SK-N-SH treated with all-trans-retinoic acid at 6 μM for 48 hours (cell line): ENCODE results near the gene ATOX1.

ENCODE experiments used
- ATAC-seq: fragments of 200-7000 bp; cut with Tn5 transposase; 3 replicates; pipeline ENCODE4 v1.9.1; 2020; ENCODE audit warnings: mild to moderate bottlenecking, moderate library complexity
- ARNTL ChIP-seq: fragments of 450-650 bp; formaldehyde crosslinking; IDR thresholded peaks from 2 replicates; pipeline ENCODE4 v1.5.0; 2020; ENCODE audit warnings: low read depth, mild to moderate bottlenecking, moderate library complexity, borderline replicate concordance
- BACH2 ChIP-seq: fragments of 250-450 bp; sonication (Bioruptor Pico); IDR thresholded peaks from 2 replicates; pipeline ENCODE4 v1.9.0; 2021; ENCODE audit warnings: mild to moderate bottlenecking, borderline replicate concordance
- CSDC2 ChIP-seq: fragments of 250-450 bp; sonication (Bioruptor Pico); IDR thresholded peaks from 2 replicates; pipeline ENCODE4 v1.5.0; 2020; ENCODE audit warnings: mild to moderate bottlenecking, moderate library complexity
- GLIS3 ChIP-seq: fragments of 250-450 bp; sonication (Bioruptor Pico); IDR thresholded peaks from 2 replicates; pipeline ENCODE4 v1.5.0; 2020; ENCODE audit warnings: mild to moderate bottlenecking, moderate library complexity
- ISL1 ChIP-seq: fragments of 250-450 bp; sonication (Bioruptor Pico); IDR thresholded peaks from 2 replicates; pipeline ENCODE4 v2.1.2; 2022; ENCODE audit warnings: mild to moderate bottlenecking, moderate library complexity
- RARB ChIP-seq: fragments of 250-450 bp; sonication (Bioruptor Pico); IDR thresholded peaks from 2 replicates; pipeline ENCODE4 v1.8.0; 2021; ENCODE audit warnings: mild to moderate bottlenecking, moderate library complexity
- TCF4 ChIP-seq: fragments of 250-450 bp; sonication (Bioruptor Pico); IDR thresholded peaks from 2 replicates; pipeline ENCODE4 v1.8.0; 2021; ENCODE audit warnings: mild to moderate bottlenecking, moderate library complexity, borderline replicate concordance
- TOX ChIP-seq: fragments of 250-450 bp; sonication (Bioruptor Pico); IDR thresholded peaks from 2 replicates; pipeline ENCODE4 v1.8.0; 2021; ENCODE audit warnings: mild to moderate bottlenecking, moderate library complexity, borderline replicate concordance
- ZC3H10 ChIP-seq: fragments of 250-450 bp; sonication (Bioruptor Pico); IDR thresholded peaks from 2 replicates; pipeline ENCODE4 v1.5.1; 2021; ENCODE audit warnings: mild to moderate bottlenecking, moderate library complexity
- ZFP3 ChIP-seq: fragments of 250-450 bp; sonication (Bioruptor Pico); IDR thresholded peaks from 2 replicates; pipeline ENCODE4 v1.5.0; 2020; ENCODE audit warnings: mild to moderate bottlenecking, moderate library complexity
- ZFP30 ChIP-seq: fragments of 450-650 bp; formaldehyde crosslinking; IDR thresholded peaks from 2 replicates; pipeline ENCODE4 v1.5.0; 2022; ENCODE audit warnings: mild to moderate bottlenecking, moderate library complexity
- ZNF70 ChIP-seq: fragments of 450-650 bp; formaldehyde crosslinking; IDR thresholded peaks from 2 replicates; pipeline ENCODE4 v1.5.0; 2020; ENCODE audit warnings: mild to moderate bottlenecking, moderate library complexity
- ZNF8 ChIP-seq: fragments of 450-650 bp; formaldehyde crosslinking; IDR thresholded peaks from 2 replicates; pipeline ENCODE4 v1.5.0; 2020; ENCODE audit warnings: mild to moderate bottlenecking, moderate library complexity
- TF ChIP-seq, protein P1 (sequence below): fragments of 250-450 bp; sonication (Bioruptor Pico); IDR thresholded peaks from 2 replicates; pipeline ENCODE4 v1.5.0; 2020; ENCODE audit warnings: mild to moderate bottlenecking, moderate library complexity
- TF ChIP-seq, protein P2 (sequence below): fragments of 250-450 bp; sonication (Bioruptor Pico); IDR thresholded peaks from 2 replicates; pipeline ENCODE4 v1.8.0; 2021; ENCODE audit warnings: low read depth, mild to moderate bottlenecking, moderate library complexity, borderline replicate concordance
- TF ChIP-seq, protein P3 (sequence below): fragments of 250-450 bp; sonication (Bioruptor Pico); IDR thresholded peaks from 2 replicates; pipeline ENCODE4 v1.5.1; 2021; ENCODE audit warnings: mild to moderate bottlenecking, moderate library complexity
- TF ChIP-seq, protein P4 (sequence below): fragments of 250-450 bp; sonication (Bioruptor Pico); IDR thresholded peaks from 2 replicates; pipeline ENCODE4 v1.5.1; 2020; ENCODE audit warnings: low read depth, mild to moderate bottlenecking, moderate library complexity

Gene ATOX1

DNA sequence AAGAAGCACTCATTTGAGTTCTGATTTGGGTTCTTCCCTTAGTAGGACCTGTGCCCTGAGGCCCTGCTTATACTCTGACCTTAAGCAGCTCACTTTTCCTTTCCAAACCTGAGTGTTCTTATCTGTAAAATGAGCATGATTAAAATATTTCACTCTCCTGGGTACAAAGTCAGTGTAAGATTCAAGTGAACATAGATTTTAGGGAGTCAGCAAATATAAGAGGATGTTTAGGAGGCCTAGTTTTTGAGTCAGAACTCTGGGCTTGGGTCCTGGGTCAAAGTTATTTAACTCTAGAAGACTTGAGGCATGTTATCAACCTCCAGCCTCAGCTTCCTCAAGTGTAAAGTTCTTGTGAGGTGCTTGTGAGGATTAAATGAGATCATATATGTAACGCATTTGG lies 63.0 kb downstream of the ATOX1 start:
- TF ChIP-seq TOX (CRISPR knock-in tag) (no peak), RARB (no peak), ZNF8 (CRISPR knock-in tag) (no peak), ARNTL (CRISPR knock-in tag) (no peak), BACH2 (no peak), ZFP30 (CRISPR knock-in tag) (no peak), CSDC2 (CRISPR knock-in tag) (no peak), ZNF70 (CRISPR knock-in tag) (no peak), ISL1 (no peak), ZFP3 (no peak), TCF4 (CRISPR knock-in tag) (no peak), ZC3H10 (CRISPR knock-in tag) (no peak)
- TF ChIP-seq, protein P1, sequence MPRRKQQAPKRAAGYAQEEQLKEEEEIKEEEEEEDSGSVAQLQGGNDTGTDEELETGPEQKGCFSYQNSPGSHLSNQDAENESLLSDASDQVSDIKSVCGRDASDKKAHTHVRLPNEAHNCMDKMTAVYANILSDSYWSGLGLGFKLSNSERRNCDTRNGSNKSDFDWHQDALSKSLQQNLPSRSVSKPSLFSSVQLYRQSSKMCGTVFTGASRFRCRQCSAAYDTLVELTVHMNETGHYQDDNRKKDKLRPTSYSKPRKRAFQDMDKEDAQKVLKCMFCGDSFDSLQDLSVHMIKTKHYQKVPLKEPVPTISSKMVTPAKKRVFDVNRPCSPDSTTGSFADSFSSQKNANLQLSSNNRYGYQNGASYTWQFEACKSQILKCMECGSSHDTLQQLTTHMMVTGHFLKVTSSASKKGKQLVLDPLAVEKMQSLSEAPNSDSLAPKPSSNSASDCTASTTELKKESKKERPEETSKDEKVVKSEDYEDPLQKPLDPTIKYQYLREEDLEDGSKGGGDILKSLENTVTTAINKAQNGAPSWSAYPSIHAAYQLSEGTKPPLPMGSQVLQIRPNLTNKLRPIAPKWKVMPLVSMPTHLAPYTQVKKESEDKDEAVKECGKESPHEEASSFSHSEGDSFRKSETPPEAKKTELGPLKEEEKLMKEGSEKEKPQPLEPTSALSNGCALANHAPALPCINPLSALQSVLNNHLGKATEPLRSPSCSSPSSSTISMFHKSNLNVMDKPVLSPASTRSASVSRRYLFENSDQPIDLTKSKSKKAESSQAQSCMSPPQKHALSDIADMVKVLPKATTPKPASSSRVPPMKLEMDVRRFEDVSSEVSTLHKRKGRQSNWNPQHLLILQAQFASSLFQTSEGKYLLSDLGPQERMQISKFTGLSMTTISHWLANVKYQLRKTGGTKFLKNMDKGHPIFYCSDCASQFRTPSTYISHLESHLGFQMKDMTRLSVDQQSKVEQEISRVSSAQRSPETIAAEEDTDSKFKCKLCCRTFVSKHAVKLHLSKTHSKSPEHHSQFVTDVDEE (CRISPR knock-in tag) = no peak
- TF ChIP-seq, protein P2, sequence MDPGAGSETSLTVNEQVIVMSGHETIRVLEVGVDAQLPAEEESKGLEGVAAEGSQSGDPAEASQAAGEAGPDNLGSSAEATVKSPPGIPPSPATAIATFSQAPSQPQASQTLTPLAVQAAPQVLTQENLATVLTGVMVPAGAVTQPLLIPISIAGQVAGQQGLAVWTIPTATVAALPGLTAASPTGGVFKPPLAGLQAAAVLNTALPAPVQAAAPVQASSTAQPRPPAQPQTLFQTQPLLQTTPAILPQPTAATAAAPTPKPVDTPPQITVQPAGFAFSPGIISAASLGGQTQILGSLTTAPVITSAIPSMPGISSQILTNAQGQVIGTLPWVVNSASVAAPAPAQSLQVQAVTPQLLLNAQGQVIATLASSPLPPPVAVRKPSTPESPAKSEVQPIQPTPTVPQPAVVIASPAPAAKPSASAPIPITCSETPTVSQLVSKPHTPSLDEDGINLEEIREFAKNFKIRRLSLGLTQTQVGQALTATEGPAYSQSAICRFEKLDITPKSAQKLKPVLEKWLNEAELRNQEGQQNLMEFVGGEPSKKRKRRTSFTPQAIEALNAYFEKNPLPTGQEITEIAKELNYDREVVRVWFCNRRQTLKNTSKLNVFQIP (CRISPR knock-in tag) = no peak
- TF ChIP-seq, protein P3, sequence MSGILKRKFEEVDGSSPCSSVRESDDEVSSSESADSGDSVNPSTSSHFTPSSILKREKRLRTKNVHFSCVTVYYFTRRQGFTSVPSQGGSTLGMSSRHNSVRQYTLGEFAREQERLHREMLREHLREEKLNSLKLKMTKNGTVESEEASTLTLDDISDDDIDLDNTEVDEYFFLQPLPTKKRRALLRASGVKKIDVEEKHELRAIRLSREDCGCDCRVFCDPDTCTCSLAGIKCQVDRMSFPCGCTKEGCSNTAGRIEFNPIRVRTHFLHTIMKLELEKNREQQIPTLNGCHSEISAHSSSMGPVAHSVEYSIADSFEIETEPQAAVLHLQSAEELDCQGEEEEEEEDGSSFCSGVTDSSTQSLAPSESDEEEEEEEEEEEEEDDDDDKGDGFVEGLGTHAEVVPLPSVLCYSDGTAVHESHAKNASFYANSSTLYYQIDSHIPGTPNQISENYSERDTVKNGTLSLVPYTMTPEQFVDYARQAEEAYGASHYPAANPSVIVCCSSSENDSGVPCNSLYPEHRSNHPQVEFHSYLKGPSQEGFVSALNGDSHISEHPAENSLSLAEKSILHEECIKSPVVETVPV = no peak
- TF ChIP-seq, protein P4, sequence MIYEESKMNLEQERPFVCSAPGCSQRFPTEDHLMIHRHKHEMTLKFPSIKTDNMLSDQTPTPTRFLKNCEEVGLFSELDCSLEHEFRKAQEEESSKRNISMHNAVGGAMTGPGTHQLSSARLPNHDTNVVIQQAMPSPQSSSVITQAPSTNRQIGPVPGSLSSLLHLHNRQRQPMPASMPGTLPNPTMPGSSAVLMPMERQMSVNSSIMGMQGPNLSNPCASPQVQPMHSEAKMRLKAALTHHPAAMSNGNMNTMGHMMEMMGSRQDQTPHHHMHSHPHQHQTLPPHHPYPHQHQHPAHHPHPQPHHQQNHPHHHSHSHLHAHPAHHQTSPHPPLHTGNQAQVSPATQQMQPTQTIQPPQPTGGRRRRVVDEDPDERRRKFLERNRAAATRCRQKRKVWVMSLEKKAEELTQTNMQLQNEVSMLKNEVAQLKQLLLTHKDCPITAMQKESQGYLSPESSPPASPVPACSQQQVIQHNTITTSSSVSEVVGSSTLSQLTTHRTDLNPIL (CRISPR knock-in tag) = no peak
- ATAC-seq = no peak

DNA sequence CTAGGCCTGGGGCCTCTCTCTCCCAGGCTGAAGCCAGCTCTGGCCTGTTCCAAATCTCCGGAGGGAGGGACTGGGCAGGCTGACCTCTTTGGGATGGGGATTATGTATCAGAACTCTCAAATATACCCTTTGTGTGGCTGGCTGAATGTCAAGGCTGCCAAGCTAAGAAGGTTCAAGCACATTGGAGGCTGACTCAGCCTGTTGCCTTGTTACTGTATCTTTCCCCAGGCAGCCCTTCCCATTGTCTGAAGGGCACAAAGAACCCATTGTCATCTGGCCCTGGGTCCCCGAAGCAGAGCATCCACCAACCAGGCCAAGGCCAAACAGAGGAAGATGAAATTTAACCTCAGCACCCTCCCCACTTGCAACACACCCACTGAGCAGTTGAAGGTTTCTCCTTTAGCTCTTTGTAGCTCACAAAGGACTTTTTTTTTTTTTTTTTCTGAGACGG lies 64.4 kb downstream of the ATOX1 start:
- ATAC-seq = peak; percentile 9
- TF ChIP-seq ZFP30 (CRISPR knock-in tag) (no peak), GLIS3 (no peak), ZNF70 (CRISPR knock-in tag) (no peak), BACH2 (no peak)
- TF ChIP-seq, protein P4 (CRISPR knock-in tag) = no peak
- TF ChIP-seq, protein P2 (CRISPR knock-in tag) = no peak
